Adrenal gland (tissue), 12 donors: ENCODE results near the gene GBF1. TPM values are rescaled to one million over a fixed set of nuclear protein-coding genes. Genes with fewer than 3 reads are reported as not detected.

Source experiments
- DNase-seq, 7 donors: peaks; one replicate each; pipeline ENCODE4 v3.0.0-alpha.2; 2019 to 2020
- H3K27ac ChIP-seq, 5 donors: fragments of 200-600 bp; sonication (generic) in 4 of 5; 1 replicate in 3 of 5; 2 replicates in 2 of 5; pipeline versions ENCODE4 v1.5.1 to v1.8.0; 2016 to 2020; ENCODE audit warnings: mild to moderate bottlenecking in 1 of 5
- H3K27me3 ChIP-seq: fragments of 200-600 bp; 2 replicates; pipeline ENCODE4 v1.8.0; 2021
- H3K36me3 ChIP-seq, 2 donors: fragments of 200-600 bp; replicated peaks in 1 of 2; 1 replicate in 1 of 2; 2 replicates in 1 of 2; pipeline versions ENCODE4 v1.5.1 to v1.8.0; 2018 to 2022
- H3K4me1 ChIP-seq, 2 donors: fragments of 200-600 bp; replicated peaks in 1 of 2; 1 replicate in 1 of 2; 2 replicates in 1 of 2; pipeline versions ENCODE4 v1.5.1 to v1.8.0; 2018 to 2021
- H3K4me3 ChIP-seq, 4 donors: fragments of 200-600 bp; sonication (generic) in 3 of 4; one replicate each; pipeline ENCODE4 v1.5.1; 2016 to 2018
- H3K9me3 ChIP-seq, 3 donors: fragments of 200-600 bp; sonication (generic) in 1 of 3; replicated peaks in 1 of 3; 1 replicate in 2 of 3; 2 replicates in 1 of 3; pipeline versions ENCODE4 v1.5.1 to v1.8.0; 2016 to 2021
- CTCF ChIP-seq, 6 experiments: fragments of 450-650 bp in 4 of 6; fragments of 200-600 bp in 2 of 6; sonication (generic) in 1 of 6; IDR thresholded peaks; 1 replicate in 5 of 6; 2 replicates in 1 of 6; pipeline versions ENCODE4 v1.5.1 to v1.8.0; 2016 to 2021; ENCODE audit warnings: antibody characterized with exemption in 6 of 6, mild to moderate bottlenecking in 2 of 6, moderate library complexity in 1 of 6
- POLR2A ChIP-seq, 2 donors: fragments of 450-650 bp; IDR thresholded peaks; one replicate each; pipeline ENCODE4 v1.6.1; 2017; ENCODE audit warnings: antibody characterized with exemption in 2 of 2, mild to moderate bottlenecking in 2 of 2, moderate library complexity in 1 of 2
- WGBS, 4 donors: extraction: QIAGEN DNeasy Blood & Tissue Kit in 2 of 4; methylation state at CpG; one replicate each; pipeline versions ENCODE4 v1.1.5 to v1.1.7; 2013 to 2017; 5-methylcytosine and 5-hydroxymethylcytosine counted together
- intact Hi-C, 2 donors: fragments of 100-400 bp; cut with DNase I; formaldehyde crosslinking; loops; one replicate each; pipeline versions ENCODE4 v1.14.1 to v1.15.0; 2022 to 2023
- polyA plus RNA-seq, 3 donors: library from polyadenylated mRNA; stranded (reverse); fragments of 200-250 nt in 2 of 3; fragments of 350-450 nt in 1 of 3; fragmentation: Illumina TruSeq in 1 of 3; extraction: RNeasy Lipid Tissue Mini Kit (QIAGEN cat#74804) in 1 of 3; gene quantifications; one replicate each; pipeline ENCODE4 v1.2.3, GENCODE V29; 2013 to 2014
- total RNA-seq, 9 donors: library from RNA; depleted of rRNA in 4 of 9; stranded (reverse); fragments of >200 nt in 4 of 9; fragments of 120-200 nt in 1 of 9; fragmentation: NEBNext Ultra II Directional in 1 of 9; extraction: Animal tissue kit (Norgen Biotek cat#: 25700) in 1 of 9; gene quantifications; one replicate each; pipeline versions ENCODE4 v1.1.0 to v1.2.4, GENCODE V29; 2013 to 2023
- donor health status: healthy with polysubstance abuse.
- donor health status: Bipolar disorder and iron deficiency.
- donor health status: DM: yes; HTN: yes; CAD: no.
- donor health status: DM: no; HTN: no; CAD: no.
- donor health status: DM: no; HTN: no; CAD: no.
- donor health status: DM: yes; HTN: yes; CAD: no.

Gene GBF1
- total and polyA plus RNA-seq, 12 donors = 16.4 to 46.1 (median 37.7) TPM

- no peak for TF ChIP-seq CTCF (IDR thresholded peaks at IDR 0.05)
- H3K36me3 ChIP-seq = no peaks in the 10 kb centered on the region
- 79 to 88% (median 85%) methylated on average over 9 to 14 of the region's 14 CpGs for WGBS, 4 donors
- no peak for DNase-seq
- H3K4me3 ChIP-seq = no peak overlapping the region
- H3K27me3 ChIP-seq = peaks cover 47% of the 10 kb centered on the region
- no peaks in the 10 kb centered on the region for H3K9me3 ChIP-seq
- H3K27ac ChIP-seq = no peak overlapping the region
- intact Hi-C loops = no loop called here
- peaks cover 0 to 12% of the 10 kb centered on the region in 2 donors for H3K4me1 ChIP-seq
Observed at GRCh38 chr10:102411341-102412255, 166.3 kb downstream of the GBF1 start.

- TF ChIP-seq POLR2A (IDR thresholded peaks at IDR 0.05) (no peak), CTCF (IDR thresholded peaks at IDR 0.05) (no peak)
- intact Hi-C loops = no loop called here
- no peak overlapping the region for H3K27ac ChIP-seq
- H3K9me3 ChIP-seq = no peaks in the 10 kb centered on the region
- no peak for DNase-seq
- peaks cover 47% of the 10 kb centered on the region for H3K27me3 ChIP-seq
- no peaks in the 10 kb centered on the region for H3K36me3 ChIP-seq
- peaks cover 0 to 12% of the 10 kb centered on the region in 2 donors for H3K4me1 ChIP-seq
- 80 to 89% (median 87%) methylated on average over 3 to 10 of the region's 10 CpGs for WGBS, 4 donors
- H3K4me3 ChIP-seq = no peak overlapping the region
Observed at GRCh38 chr10:102412293-102412692, 167.0 kb downstream of the GBF1 start.

- no peak for TF ChIP-seq POLR2A (IDR thresholded peaks at IDR 0.05)
- TF ChIP-seq CTCF (IDR thresholded peaks at IDR 0.05) = no peak
- peaks cover 0 to 12% of the 10 kb centered on the region in 2 donors for H3K4me1 ChIP-seq
- no peak overlapping the region for H3K4me3 ChIP-seq
- DNase-seq = no peak
- peaks cover 38% of the 10 kb centered on the region for H3K27me3 ChIP-seq
- no peaks in the 10 kb centered on the region for H3K9me3 ChIP-seq
- 19 to 32% (median 23%) methylated on average over 5 of the region's 5 CpGs for WGBS, 4 donors
- no peak overlapping the region for H3K27ac ChIP-seq
- intact Hi-C loops = no loop called here
- no peaks in the 10 kb centered on the region for H3K36me3 ChIP-seq
Observed at GRCh38 chr10:102413053-102413705, 167.8 kb downstream of the GBF1 start.

GRCh38 chr10:102413806-102414561 is 168.7 kb downstream of the GBF1 start:
- TF ChIP-seq CTCF (IDR thresholded peaks at IDR 0.05) (no peak), POLR2A (IDR thresholded peaks at IDR 0.05) (no peak)
- Histone ChIP-seq H3K4me1 (peaks cover 1 to 12% of the 10 kb centered on the region in 2 donors), H3K4me3 (no peak overlapping the region), H3K27ac (no peak overlapping the region), H3K27me3 (peaks cover 37% of the 10 kb centered on the region), H3K9me3 (no peaks in the 10 kb centered on the region), H3K36me3 (no peaks in the 10 kb centered on the region)
- WGBS, 4 donors = 70 to 83% (median 77%) methylated on average over 11 to 16 of the region's 16 CpGs
- no peak for DNase-seq
- intact Hi-C loops = no loop called here
